Stimulated activated CD4-positive, alpha-beta T cell treated with anti-CD3 and anti-CD28 coated beads, TNF-alpha, amount 100 ng/mL, for 48 hours (primary cell): Measurements from ENCODE around the gene STARD7.
A peak's percentile ranks its signal among the peaks of the same experiment; 100 is the strongest.
"Not testable (repeated sequence)": the region's sequence is repeated elsewhere in the genome, so short reads cannot be mapped to it uniquely, and the experiment has no call there.

Source experiments
- DNase-seq, 3 donors: peaks; one replicate each; pipeline ENCODE4 v3.0.0-alpha.2; 2020; ENCODE audit warnings: low read depth in 3 of 3

The STARD7 gene

DNA sequence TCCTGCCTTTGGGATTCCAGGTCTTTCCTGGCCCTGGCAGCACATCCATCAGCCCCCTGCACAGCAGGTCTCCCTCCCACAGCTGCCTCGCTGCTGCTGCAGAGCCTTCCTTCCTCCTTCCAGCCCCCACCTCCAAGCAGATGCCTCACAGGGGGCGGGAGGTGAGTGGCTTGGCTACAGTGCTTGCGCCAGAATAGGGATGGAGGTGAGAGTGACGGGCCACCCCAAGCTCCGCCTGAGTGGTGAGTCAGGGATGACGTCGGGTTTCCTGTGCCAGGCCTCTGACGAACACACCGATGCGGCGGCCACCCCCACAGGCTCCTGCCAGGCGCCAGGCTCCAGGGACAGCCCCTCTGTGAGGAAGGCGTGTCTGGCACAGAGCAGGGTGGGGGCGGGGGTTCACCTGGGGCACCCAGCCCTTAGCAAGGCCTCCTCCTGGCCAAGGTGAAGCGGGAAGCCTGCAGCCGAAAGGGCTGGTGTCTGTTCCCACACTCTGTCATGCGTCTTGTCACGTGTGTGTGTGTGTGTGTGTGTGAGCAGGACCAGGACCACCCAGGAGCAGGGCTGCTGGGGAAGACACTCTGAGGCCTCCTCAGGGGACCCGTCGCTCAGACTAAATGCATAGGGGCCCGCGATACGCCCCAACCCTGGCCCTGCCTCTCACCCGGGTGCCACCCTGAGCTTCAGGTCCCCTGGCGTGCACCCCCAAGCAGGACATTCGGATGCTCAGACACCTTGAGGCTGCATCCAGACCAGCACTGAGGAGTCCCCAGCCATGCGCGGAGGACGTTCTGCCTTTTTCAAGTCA lies 60.0 kb downstream of the STARD7 start:
- DNase-seq = peak; percentile 92 to 98 (median 97)

DNA sequence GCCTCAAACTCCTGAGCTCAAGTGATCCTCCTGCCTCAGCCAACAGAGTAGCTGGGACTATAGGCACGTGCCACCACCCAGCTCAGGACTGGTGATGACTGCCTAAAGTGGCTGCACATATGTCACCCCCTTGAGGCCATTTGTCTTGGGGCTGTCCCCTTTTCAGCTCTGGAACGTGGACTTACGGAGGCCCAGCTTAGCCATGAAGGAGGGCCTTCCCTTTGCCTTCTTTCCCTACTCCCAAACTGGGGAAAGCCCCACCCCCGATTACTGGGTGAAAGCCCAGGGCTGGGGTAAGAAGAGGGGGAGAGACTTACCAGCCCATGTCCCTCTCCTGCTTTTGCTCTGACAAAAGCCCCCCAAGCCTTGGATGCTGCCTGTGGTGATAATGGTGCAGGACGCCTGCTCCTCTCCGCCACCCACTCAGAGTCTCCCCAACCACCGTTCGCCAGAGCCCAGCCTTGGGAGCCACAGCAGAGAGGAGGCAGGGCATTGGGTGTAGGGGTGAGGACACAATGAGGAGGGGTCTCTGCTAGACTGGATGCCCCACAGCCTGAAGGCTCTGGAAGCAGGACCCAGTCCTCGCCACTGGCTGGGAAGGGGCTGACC lies 60.9 kb downstream of the STARD7 start:
- no peak for DNase-seq

DNA sequence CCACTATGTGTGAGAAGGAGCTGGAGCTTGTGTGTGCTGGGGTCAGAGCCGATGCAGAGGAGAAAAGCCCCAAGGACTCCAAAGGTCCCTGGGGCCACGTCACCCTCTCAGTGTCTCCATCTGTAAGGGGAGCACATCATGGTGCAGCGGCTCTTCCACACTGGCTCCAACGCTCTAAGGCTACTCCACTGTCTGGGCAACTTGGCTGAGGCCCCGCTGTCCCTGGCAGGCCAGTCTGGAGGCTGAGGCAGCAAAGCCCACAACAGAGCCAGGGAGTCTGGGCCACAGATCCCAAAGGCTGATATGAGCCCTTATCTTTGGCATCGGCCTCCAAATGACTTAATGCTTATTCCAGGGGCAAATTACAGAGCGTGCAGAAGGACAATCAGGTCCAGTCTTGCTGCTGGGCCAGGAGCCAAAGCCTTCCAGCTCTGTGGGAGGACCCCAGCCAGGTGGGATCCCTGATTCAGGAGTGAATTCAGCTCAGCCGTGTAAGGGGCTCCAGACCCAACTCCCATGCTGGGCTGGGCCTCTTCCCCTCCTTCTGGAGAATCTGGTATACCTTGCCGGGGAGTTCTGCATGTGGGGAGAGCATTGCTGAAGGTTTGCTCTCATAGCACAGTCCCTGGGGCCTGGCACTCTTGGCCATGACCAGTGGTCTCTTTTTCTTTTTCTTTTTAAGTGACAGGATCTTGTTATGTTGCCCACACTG lies 61.6 kb downstream of the STARD7 start:
- DNase-seq = no peak

- peak; percentile 76 to 88 (median 83) for DNase-seq
These were observed 62.3 kb downstream of the STARD7 start for GRCh38 chr2:96146153-96146880.

GRCh38 chr2:96145848-96146152 lies 62.8 kb downstream of the STARD7 start:
- no peak for DNase-seq

- DNase-seq = peak; percentile 88 to 94 (median 91)
These were observed 63.4 kb downstream of the STARD7 start, which contains the start of gene DUSP2 for GRCh38 chr2:96145036-96145847. TSS of gene DUSP2 (minus strand) at chr2:96145440. CDS start at chr2:96145354, 86 bp downstream.

DNA sequence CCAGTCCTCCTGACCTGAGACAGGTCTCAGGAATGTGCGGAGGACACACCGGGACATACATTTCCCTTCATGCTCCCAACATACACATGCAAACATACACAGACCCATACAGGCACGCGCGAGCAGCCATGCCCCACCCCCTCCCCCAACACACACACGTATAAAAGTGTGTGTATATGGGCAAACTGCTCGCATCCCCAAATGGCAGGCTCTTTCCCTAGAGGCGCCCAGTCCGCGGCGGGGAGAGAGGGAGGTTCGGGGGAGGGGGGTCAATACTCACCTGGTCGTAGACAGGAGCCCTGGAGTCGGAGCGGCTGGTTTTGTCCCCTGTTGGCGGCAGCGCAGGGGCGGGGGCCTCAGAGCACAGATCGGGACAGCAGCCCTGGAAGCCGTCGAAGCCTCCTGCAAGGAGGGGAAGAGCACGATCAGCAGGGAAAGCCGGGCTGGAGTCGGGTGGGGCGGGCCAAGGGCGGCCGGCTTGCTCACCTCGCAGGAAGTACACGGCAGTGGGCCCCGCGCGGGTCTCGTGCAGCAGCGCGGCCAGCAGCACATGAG lies 64.1 kb downstream of the STARD7 start:
- no peak for DNase-seq

DNA sequence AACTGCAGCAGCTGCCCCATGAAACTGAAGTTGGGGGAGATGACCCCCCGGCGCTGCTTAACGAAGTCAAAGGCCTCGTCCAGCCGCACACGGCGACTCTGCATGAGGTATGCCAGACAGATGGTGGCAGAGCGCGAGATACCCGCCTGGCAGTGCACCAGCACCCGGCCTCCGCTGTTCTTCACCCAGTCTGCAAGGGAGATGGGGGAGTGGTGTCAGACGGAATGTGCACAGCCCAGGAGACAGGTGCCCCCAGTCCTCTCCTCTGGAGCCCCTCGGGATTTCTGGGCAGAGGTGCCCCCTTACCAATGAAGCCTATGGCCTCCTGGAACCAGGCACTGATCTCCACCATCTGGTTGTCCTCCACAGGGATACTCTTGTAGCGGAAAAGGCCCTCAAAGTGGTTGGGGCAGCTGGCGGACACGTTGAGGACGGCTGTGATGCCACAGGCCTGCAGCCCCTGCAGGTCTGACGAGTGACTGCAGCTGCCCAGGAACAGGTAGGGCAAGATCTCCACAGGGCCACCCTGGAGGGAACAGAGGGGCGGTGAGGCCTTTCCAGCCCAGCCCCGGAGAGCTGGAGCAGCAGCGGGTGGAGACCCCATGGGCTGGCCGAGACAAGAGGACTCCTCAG lies 64.7 kb downstream of the STARD7 start:
- DNase-seq = no peak

DNA sequence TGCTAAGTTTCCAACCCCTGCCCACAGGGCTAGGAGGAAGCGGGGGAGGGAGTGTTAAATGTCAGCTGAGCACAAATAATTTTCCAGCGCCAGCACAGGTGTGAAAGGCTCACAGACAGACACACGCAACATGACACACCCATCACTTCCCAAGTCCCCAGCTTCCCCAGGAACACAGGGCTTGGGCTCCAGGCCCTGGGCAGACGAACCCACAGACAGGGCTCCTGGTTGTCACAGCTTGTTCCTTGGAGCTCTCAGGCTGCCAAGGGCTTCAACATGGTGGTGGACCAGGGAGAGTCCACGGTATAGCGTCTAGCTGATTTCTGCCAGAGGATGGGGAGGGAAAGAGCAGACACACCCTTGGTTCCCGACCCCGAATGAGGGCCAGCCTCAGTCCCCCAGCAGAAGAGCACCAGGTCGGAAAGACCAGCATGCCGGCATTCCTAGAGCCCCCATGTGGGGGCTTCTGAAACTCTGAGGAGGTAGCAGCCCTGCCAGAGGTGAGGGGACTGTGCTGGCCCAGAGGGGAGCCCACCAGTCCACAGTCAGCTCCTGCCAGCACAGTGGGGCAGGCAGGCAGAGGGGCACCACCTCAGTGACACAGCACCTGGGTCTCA lies 65.3 kb downstream of the STARD7 start:
- no peak for DNase-seq

- peak in 2 of 3 donors; percentile 74 to 85 for DNase-seq
These were observed 66.2 kb downstream of the STARD7 start for GRCh38 chr2:96142217-96143113.

DNA sequence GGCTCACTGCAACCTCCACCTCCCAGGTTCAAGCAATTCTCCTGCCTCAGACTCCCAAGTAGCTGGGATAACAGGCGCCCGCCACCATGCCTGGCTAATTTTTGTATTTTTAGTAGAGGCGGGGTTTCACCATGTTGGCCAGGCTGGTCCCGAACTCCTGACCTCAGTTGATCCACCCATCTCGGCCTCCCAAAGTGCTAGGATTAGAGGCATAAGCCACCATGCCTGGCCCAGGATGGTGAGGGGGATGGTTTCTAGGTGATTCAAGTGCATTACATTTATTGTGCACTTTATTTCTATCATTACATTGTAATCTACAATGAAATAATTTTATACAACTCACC lies 67.0 kb downstream of the STARD7 start:
- DNase-seq = not testable (repeated sequence)

- DNase-seq = no peak
These were observed 67.5 kb downstream of the STARD7 start for GRCh38 chr2:96140941-96141623.

DNA sequence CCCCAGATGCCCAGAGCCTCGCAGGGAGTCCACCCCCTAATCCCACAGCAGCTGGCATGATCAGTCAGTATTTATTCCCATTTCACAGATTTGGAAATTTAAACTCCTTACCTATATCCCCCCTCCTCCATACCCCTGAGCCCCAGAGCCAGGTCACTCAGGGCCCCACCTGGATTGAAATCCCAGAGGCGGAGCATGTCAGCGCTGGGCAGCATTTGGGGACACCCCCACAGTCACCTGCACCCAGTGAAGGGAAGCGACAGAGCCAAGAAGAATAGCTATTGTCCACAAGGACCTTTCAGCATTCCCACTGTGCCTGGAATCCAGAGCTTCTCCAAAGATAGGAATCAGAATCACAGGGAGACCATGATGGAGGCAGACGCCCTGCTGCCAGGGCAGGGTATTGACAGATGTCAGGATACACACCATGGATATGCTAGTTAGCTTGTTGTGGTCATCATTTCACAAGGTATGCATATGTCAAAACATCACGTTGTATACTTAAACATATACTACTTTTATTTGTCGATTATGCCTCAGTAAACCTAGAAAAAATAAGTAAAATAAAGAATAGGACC lies 69.4 kb downstream of the STARD7 start:
- DNase-seq = no peak

DNA sequence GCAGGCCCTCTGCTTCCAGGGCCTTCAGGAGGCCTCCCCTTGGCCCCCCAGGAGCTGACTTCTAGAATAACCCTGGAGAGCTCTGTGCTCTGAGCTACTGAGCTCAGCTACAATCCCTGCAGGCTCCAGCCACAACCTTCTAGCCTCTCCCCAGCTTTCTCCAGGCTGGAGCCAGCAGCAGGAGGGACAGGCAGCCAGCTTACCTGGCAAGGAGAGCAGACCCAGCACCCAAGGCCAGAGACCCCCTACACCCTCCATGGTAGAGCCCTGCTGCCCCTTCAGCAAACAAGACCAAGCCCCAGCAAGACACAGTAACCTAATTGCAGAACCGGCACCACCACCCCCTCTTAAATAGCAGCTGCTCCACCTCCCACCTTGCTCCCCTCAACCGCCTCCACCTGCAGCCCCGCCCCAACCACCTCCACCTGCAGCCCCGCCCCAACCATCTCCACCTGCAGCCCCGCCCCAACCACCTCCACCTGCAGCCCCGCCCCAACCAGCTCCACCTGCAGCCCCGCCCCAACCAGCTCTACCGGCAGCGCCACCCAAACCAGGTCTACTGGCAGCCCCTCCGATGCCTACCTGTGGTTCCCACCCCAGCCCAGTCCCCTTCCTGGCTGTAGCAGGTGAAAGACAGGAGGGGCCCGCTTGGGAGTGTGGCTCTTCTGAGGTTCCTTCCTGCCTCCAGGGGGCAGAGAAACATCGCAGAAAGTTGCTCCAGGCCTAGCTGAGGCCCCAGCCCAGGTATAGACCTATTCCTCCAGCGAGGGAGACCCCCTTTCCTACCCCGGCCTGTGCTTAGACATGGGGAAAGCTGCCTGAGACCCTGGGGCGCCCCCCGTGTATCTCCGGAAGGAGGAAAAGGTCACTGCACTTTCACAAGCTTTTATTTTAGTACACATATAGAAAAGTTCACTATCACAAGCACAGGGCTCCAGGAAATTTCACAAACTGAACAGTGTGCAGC lies 70.2 kb downstream of the STARD7 start, which contains the start of gene ASTL:
ASTL (minus strand) TSS at position 324 of the 967 bp plus-strand sequence; CDS start at position 258, 66 bp downstream.
- no peak for DNase-seq

- no peak for DNase-seq
These were observed 71.1 kb downstream of the STARD7 start for GRCh38 chr2:96137321-96138178.
